Gastrocnemius medialis (tissue), 4 donors: ENCODE results near the gene CCDC82.

Experiments
- CTCF ChIP-seq, 5 experiments: fragments of 450-650 bp in 3 of 5; fragments of 200-600 bp in 2 of 5; sonication (generic) in 2 of 5; IDR thresholded peaks in 4 of 5; conservative IDR thresholded peaks in 1 of 5; 1 replicate in 4 of 5; 2 replicates in 1 of 5; pipeline ENCODE4 v1.5.1; 2016 to 2019; ENCODE audit warnings: antibody characterized with exemption in 5 of 5, mild to moderate bottlenecking in 3 of 5, moderate library complexity in 3 of 5
- POLR2A ChIP-seq, 2 donors: fragments of 450-650 bp; IDR thresholded peaks; one replicate each; pipeline ENCODE4 v1.6.1; 2017; ENCODE audit warnings: antibody characterized with exemption in 2 of 2, mild to moderate bottlenecking in 2 of 2, moderate library complexity in 2 of 2

DNA sequence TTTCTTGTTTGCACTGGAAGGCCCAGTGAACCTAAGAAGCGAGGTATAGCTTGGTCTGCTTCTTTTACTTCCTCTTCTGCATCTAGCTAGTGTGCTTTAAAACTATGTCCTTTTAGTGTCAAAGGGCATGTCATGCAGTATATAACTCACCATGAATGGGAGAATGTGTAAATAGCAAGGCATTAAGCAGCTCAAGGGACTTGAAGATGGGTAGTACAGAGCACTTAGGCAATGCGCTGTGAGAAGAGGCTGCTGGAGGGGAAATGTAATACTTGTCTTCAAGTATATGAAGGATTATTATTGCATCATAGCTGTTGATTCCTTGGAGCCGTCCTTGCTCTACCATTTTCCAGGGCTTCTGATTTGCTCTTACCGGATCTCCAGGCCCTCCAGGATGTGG lies 54.3 kb downstream of the CCDC82 start:
- TF ChIP-seq CTCF (IDR thresholded peaks at IDR 0.05 in 4 of 5, conservative IDR thresholded peaks at IDR 0.05 in 1 of 5) (no peak), POLR2A (IDR thresholded peaks at IDR 0.05) (no peak)
